ENCODE data around the gene ATP5F1E. TPM values are rescaled to one million over a fixed set of nuclear protein-coding genes. Genes with fewer than 3 reads are reported as not detected.

The ATP5F1E gene
- total and polyA plus RNA-seq, 10 of the 15 experiments (the other 5 are each of a cell fraction or from before 2014, with no cell fraction given) = 49.0 to 407 (median 117) TPM

DNA sequence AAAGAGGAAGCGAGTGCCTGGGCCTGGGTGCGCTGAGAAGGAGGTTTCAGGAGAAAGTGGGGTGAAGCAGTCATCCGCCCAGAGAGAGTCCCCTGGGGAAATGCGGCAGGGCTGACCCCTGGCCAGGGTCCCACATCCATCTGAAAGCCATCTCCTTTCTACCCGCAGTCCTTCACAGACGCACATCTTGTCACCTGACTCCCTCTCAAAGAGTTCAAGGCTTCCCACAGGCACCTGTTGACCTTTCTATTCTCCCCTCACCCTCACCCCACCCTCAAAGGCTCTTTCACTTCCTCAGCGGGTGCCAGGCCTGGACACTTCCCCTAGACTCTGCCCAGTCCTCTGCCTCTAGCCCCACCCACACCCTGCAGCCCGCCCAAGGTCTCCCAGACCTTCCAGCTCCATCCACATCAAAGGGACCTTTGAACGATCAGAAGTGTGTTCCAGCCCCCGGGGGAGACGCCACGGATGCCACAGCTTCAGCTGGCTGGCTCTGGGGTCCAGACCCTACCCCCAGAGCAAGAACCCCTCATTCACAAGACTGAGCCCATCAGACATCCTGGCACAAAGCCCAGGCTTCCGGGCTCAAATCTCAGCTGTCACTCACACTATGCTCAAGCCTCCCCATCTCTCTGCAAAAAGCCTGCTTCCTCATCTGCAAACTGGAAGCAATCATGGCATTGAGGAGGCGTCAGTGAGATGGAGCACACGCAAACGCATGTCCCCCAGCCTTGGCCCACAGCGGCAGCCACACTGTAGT is 27.2 kb downstream of the ATP5F1E start (continued):
- peak; percentile 90 for TF ChIP-seq TCF12 (IDR thresholded peaks at IDR 0.05; ENCODE audit: low read depth, low read length)
- TF ChIP-seq PAX8 (IDR thresholded peaks at IDR 0.05) = no peak
- TF ChIP-seq RAD21 (IDR thresholded peaks at IDR 0.05; ENCODE audit: insufficient read depth, low read depth, low read length) = no peak
- TF ChIP-seq BACH1 (IDR thresholded peaks at IDR 0.05; ENCODE audit: borderline replicate concordance) = peak; percentile 1; the same call in 1 of the 2 replicates
- TF ChIP-seq CREB1 (IDR thresholded peaks at IDR 0.05; ENCODE audit: low read depth) = 0 out of 2 replicates have a peak, but pooled peaks have one; percentile 38
- TF ChIP-seq YBX1 (IDR thresholded peaks at IDR 0.05) = no peak
- no peak for TF ChIP-seq HDAC6 (IDR thresholded peaks at IDR 0.05; ENCODE audit: unreplicated experiment)
- no peak for TF ChIP-seq POLR2AphosphoS2 (IDR thresholded peaks at IDR 0.05; ENCODE audit: low read depth, low read length)
- TF ChIP-seq RUNX3 (IDR thresholded peaks at IDR 0.05; ENCODE audit: low read length) = peak; percentile 88
- no peak for TF ChIP-seq CEBPB (IDR thresholded peaks at IDR 0.05; ENCODE audit: borderline replicate concordance in 1 of 2, low read depth in 2 of 2, low read length in 2 of 2)
- TF ChIP-seq ZBTB4 (CRISPR knock-in tag; IDR thresholded peaks at IDR 0.05) = no peak
- no peak for TF ChIP-seq ZBTB40 (IDR thresholded peaks at IDR 0.05; ENCODE audit: borderline replicate concordance)
- no peak for TF ChIP-seq BRCA1 (IDR thresholded peaks at IDR 0.05; ENCODE audit: low read depth, low read length)
- TF ChIP-seq CREM (IDR thresholded peaks at IDR 0.05; ENCODE audit: low read depth) = 0 out of 2 replicates have a peak, but pooled peaks have one; percentile 51
- no peak for TF ChIP-seq CBX5 (IDR thresholded peaks at IDR 0.05; ENCODE audit: low read depth)
- TF ChIP-seq ZNF207 (IDR thresholded peaks at IDR 0.05; ENCODE audit: borderline replicate concordance) = 0 out of 2 replicates have a peak, but pooled peaks have one; percentile 10
- TF ChIP-seq RELA (IDR thresholded peaks at IDR 0.05; ENCODE audit: borderline replicate concordance, partially characterized antibody) = peak; percentile 94
- TF ChIP-seq CHD1 (IDR thresholded peaks at IDR 0.05; ENCODE audit: low read depth, low read length) = no peak
- peak; percentile 98 for TF ChIP-seq DPF2 (IDR thresholded peaks at IDR 0.05)
- TF ChIP-seq NFIC (IDR thresholded peaks at IDR 0.05; ENCODE audit: low read depth, low read length) = peak; percentile 79
- no peak for TF ChIP-seq ASH2L (IDR thresholded peaks at IDR 0.05; ENCODE audit: borderline replicate concordance, low read depth)
- TF ChIP-seq CTCF (IDR thresholded peaks at IDR 0.05 in 2 of 3, conservative IDR thresholded peaks at IDR 0.05 in 1 of 3; ENCODE audit: control insufficient read depth in 2 of 3, extremely low read depth in 1 of 3, insufficient read depth in 1 of 3, low read depth in 3 of 3, low read length in 3 of 3) = no peak

Data from GM12878 (cell line).